ENCODE data around the gene C10orf90.

DNA sequence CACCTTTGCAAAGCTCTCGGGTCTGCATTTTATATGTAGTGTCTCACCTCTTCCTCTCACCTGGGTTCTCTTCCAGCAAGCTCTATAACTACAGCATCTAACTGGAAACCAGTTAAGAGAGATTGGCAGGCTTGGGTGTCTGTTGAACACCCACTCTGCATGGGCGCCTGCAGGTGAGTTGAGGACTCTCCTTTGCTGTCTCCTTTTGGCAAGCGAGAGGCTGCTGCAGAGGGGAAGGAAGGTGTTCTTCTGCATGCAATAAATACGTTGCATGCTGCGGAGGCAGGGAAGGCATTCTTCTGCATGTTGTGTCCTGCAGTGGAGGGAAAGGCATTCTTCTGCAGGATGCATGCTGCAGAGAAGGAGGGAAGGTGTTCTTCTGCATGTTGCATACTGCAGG, 200.8 kb downstream of the C10orf90 start:
- no peak for TF ChIP-seq POLR2AphosphoS5 (IDR thresholded peaks at IDR 0.05)
- TF ChIP-seq, protein P1, sequence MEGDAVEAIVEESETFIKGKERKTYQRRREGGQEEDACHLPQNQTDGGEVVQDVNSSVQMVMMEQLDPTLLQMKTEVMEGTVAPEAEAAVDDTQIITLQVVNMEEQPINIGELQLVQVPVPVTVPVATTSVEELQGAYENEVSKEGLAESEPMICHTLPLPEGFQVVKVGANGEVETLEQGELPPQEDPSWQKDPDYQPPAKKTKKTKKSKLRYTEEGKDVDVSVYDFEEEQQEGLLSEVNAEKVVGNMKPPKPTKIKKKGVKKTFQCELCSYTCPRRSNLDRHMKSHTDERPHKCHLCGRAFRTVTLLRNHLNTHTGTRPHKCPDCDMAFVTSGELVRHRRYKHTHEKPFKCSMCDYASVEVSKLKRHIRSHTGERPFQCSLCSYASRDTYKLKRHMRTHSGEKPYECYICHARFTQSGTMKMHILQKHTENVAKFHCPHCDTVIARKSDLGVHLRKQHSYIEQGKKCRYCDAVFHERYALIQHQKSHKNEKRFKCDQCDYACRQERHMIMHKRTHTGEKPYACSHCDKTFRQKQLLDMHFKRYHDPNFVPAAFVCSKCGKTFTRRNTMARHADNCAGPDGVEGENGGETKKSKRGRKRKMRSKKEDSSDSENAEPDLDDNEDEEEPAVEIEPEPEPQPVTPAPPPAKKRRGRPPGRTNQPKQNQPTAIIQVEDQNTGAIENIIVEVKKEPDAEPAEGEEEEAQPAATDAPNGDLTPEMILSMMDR (IDR thresholded peaks at IDR 0.05), result no peak
